Hepatic stellate cell (primary cell): ENCODE results near the gene ERC2.

ENCODE experiments used
- DNase-seq: peaks from one replicate; pipeline ENCODE4 v3.0.0; 2011; ENCODE audit warnings: low spot score

Gene ERC2

DNA sequence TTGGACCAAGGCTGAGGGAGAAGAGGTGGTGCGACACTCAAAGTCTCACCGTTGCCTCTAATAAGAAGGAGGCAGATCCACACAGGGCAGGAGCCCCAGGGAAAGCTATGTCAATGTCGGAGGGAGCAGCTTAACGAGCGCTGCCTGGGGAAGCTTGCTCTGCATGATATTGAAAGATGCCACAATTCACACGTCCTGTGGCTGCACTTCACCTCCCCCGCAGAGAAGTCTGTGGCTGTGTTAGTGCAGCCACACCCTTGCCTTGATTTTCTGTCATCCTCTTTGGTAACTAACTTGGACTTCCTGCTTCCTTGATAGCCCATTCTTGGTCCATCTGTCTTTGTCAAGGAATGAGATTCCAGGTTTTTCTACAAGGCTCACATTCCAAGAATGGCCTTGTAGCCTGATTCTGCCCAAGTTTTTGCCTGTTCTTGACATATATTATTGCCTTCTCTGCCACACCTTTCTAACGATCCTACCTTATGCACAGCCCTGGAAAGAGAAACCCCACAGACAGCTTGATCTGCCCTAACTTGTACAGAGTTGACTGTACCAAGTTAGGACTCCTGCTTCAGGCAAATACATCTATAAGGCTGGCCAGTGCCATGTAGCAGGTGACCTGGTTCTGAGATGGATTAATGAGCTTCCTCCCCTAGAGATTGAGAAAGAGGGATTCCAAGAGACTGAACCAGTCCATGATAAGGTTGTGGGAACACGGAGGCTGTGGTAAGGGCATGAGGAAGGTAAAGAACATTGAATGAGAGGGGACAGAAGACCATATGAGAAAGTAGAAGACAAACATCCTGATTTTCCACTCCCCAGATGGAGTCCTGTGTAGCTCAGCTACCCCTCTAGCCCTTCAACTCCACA, 828.1 kb downstream of the ERC2 start:
- DNase-seq, result no peak

DNA sequence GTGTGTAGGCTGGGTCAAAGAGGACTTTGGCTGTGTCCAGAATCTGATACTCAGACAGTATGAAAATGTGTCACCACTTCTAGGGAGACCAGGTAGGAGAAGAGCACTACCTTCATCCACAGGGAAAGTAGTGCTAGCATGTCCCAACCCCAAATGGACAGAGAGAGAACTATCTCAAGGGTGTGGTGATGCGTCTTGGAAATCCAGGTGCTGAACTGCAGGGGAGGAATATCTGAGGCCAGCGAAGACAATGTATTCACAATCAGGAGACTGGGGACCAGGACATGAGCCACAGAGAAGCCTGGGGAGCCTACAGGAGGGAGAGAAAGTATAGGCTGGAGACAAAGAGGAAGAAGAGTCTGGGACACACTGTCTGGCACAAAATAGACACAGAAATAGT, 829.1 kb downstream of the ERC2 start:
- DNase-seq, result no peak

DNA sequence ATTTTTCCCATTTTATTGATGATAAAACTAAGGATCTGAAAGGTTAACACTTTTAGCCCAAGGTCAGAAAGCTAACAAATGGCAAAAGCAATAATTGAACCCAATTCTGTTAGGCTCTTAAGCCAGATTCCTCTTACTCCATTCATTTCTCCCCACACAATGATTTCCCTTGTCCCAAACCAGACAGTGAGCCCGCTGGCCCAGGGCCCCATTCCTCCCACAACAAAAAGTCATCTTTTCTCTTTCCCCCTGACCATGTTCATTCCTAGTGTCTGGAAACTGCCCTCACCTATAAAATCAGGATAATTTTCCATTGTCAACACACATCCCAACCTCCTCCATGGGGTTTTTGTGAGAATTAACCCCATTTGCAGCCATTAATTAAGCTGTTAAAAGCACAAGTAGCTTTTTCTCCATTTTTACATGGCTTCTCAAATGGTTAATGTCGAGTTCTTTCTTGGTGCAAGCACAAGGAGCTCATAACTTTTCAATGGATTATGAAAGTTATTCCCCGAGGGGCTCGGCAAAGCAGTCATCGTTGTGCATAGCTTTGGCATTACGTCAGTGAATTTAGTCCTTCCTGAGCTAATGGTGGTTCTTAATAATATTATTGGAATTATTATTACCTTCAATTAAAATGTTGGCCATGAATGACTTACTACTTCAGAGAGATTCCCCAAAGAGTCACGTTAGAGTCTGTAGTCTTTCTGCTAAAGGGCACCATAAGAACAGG, 830.2 kb downstream of the ERC2 start:
- DNase-seq, result no peak

DNA sequence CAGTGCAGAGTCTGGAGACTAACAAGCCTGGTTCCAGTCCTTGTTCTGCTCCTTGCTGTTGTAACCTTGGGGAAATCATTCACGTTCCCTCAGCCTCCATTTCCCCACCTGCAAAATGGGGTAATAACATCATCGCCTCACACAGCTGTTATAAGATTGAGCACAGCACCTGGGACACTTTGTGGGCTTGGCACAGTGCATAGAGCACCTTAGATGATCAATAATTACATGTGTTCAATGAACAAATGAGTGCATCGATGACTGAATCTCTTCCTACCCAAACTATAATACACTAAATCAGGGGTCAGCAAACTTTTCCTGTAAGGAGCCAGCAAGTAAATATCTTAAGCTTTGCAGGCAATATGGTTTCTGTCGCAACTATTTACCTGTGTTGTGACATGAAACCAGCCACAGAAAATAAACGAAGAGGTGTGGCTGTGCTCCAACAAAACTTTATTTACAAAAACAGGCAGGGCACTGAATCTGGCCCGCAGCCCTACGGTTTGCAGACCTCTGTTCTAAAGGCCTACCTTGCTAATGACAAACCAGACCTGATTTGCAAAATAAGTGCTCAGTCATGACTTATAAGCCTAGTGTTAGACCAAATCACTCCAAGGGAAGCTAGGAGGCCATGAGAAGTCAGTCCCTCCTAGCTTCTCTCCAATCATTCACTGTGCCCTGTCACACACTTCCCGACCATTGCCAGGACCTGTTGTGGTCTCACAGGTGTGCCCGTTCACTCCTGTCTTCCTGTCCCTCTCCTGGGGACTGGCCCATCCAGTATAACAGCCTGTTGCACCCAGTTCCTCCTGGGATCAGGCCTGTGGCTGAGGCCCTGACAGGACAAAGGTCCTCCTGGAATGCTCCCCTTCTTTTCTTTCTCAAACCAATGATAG, 831.7 kb downstream of the ERC2 start:
- DNase-seq, result no peak

DNA sequence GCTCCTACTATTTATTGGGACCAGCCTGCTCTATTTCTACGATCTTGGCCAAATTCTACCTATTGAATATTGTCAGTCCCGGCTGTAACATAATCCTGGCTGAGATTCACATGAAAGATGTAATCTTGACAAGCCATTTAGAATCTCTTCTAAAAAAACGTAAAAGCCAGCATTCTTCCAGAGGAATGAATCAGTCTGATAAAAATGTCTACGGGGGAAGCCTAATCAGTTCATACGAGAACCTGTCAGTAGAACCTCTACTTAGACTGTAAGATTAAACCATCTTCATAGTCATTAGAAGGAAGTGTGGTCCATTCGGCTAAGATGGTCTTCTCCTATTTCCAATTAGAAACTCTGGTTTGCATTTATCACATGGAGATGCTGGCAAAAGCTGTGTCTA, 833.9 kb downstream of the ERC2 start:
- no peak for DNase-seq

DNA sequence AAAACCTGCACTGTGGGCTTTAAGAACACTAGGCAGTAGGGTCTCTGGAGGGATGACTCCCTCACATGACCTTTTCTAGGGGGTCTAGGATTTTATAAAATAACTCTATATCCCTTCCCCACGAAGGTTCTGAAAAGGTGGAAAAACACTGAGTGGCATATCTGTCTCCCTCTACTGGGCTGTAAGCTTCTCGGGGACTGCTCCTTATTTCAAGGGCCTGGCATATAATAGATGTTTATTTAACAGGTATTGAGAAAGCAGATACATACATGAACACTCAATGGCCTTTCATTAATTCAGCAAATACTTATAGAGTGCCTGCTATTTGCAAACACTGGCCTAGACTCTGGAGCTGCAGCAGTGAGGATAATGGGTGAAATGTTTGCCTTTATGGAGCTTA, 834.9 kb downstream of the ERC2 start:
- DNase-seq, result no peak

DNA sequence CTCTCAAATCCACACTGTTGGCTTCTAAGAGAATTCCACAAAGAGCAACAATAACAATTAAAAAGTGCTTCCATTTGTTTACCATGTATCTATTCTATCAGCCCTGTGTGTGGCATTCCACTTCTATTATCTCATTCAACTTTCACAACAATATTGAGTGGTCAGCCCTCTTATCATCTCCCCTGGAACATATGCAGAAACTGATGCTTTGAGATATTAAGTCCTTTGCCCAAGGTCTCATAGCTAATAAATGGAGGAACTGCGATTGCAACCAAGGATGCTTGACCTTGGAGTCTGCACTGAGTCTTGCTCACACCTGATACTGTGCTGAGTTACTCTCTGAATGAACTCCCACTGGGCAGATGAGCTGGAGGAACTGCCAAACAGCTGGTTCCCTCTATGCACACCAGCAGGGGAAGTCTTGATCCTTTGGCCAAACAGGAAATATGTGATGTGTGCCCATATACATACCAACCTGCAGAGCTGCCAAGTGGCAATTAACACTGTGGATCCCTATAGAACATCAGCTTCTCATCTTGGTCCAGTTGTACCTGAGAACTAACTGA, 836.4 kb downstream of the ERC2 start:
- no peak for DNase-seq

DNA sequence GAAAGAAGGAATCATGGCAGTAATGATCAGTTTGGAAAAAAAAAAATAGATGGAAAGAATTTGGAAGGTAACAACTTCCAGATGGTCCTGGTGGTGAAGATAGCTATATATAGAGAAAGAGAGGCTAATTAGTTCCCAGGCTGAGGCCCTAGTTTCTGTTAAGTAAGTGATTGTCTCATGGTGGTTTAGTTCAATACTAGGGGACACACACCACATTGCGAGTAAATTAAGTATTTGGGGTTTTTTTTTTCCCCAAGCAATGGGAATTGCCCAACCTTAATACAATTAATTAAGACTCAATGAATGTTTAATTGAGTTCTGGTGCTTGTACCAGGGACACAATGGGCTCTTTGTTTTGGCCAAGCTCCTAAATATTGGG, 837.4 kb downstream of the ERC2 start:
- no peak for DNase-seq

DNA sequence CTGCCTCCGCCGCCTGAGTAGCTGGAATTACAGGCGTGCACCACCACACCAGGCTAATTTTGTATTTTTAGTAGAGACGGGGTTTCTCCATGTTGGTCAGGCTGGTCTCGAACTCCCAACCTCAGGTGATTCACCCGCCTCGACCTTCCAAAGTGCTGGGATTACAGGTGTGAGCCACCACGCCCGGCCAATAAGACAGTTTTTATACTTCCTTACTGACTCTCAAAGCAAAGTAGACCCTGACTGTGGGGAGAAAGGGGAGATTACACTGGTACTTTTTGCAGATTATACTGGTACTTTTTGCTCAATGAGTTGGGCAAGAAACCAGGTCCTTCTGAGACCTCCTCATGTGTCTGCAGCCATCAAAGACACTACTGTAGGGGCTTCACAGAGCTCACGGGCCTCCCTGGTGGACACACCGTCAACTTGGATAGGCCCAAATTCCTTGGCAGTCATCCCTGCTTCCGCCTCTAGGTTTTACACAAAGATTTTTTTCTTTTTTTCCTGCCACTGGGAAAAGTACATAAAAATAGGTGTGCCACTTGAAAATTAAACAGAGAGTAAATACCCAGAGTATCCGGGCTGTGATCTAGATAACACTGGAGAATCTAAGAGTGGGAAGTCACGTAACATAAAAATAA, 837.9 kb downstream of the ERC2 start:
- no peak for DNase-seq

DNA sequence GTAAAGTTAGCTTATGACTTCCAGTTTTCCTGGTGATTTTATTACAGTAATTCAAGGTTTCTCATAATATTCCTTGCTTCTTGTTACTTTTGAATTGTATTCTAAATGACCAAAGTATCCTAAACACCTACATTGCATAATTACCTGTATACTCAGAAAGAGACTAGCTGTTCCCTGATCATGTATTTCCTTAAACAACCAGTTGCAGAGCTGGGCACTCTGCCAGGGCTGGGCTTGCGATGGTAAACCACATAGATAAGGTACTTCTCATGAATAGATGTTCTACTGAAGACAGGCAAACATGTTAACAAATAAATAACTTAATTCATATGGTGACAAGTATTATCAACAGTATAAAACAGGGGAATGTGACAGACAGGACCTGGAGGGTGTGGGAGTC, 838.8 kb downstream of the ERC2 start:
- no peak for DNase-seq

DNA sequence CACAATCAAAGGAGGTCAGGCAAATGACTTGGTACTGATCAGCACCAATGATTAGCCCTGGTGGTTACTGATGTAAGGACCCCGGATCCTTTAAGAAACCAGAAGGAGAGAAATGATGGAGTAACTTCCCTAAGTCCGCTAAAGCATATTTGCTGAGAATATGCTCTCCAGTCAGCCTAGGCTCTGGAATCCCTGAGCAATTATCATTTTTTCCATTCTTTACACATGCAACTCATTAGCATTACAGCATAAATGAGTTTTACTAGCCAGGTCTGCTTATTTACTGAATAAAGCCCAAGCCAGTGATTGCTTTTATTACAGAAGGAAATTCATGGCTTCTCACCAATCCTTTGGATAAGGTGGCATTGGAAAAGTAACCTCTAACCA, 842.0 kb downstream of the ERC2 start:
- DNase-seq, result no peak

DNA sequence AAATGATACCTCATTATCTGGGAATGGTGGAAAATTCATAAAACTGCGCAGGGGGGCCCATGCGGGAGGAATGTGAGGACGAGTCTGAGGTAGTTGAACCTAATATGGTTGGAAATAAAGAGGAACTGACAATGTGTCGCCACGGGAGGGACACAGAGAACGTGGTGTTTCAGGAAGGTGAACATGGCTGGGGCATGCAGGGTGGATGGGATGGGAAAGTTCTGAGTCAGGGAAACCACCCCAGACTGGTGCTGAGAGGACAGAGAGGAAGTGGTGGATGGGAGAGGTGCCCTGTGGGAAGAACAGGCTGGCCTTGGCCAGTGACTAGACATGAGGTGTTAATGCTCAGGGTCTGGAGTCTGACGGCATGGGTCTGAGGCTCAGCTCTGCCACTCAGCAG, 844.0 kb downstream of the ERC2 start:
- DNase-seq, result peak; percentile 21

DNA sequence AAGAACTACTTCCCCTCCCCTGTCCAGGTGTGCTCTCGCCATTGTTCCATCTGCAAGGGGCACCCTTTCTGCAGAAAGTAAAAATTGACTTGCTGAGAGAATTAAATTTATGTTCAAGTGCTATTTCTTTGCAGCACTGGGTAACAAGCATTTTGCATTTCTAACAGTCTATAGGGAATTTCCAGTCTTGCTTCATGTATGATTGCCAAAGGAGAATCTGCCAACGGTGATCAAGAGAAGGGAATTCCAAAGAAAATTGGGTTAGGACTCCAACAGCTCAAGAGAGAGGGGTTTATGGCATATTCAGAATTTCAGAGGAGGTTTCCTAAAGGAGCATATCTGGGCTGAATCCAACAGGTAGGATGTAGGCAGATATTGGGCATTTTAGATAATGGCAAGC, 844.5 kb downstream of the ERC2 start:
- no peak for DNase-seq

DNA sequence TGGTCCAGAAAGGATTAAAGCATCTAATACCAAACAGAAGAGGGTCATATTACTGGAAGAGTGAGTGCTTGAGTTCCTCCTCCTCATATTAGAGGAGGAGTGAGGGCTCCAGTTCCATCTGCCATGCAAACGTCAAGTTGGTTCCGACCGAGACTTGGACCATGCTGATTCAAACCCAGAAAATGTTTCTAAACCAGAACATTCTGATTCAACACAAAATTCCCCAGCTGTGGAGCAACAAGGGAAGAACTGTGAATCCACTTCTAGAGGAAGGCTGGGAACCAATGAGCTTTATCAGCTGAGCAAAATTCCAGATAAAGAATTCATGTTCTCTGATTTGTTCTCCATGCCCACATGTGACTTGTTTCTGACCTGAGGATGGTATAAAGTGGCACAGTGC, 845.5 kb downstream of the ERC2 start:
- DNase-seq, result peak; percentile 11

DNA sequence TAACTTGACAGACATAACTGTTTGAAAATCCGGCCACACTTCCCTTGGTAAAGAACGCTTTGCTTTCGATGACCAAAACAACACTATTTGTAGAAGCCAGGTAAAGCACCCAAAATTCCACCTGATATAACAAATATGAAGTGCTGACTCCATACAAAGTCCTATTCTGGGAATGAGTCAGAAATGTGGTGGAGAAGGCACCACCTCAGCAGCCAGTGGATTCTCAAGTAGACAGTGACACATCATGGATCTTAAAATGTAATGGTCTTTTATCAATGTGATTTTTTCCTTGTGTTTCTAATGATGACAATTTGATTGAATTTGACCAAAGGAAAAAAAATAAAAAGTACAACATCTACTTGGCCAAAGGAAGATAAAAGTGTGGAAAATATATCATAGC, 846.2 kb downstream of the ERC2 start:
- peak; percentile 32 for DNase-seq

DNA sequence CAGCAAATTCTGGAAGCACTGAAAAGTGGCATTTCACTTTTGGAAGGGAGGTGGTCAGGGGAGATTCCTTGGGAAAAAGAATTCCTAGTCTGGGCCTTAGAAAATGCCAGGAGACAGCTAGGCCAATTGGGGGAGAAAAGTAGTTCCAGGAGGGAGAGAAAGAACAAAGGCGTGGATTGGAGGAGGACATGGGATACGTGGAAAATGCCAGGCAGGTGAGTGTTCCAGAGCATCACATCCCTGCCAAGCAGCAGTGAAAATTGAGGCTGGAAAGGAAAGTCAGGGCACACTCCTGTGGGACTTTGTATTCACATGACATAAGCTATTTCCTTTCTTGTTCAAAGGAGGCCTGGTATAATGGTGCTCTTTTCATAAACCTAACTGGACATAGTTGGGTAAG, 846.6 kb downstream of the ERC2 start:
- DNase-seq, result no peak

DNA sequence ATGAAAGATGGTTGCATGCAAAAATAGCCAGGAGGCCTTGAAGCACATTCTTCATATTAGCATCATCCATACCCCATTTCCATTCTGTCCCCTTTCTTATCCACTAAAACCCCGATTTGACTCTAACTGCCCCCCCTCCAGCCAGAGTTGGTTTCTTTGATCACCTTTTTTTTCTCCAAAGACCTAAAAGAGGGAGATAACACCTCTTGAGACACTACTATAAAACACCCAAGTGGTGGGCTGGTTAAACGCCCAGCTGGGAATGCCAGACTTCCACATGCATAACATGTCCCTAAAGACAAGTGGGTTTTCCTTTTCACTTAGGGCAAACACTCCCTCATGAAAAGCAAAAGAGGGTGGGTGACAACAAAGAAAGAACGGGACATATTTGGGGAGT, 847.2 kb downstream of the ERC2 start:
- no peak for DNase-seq

DNA sequence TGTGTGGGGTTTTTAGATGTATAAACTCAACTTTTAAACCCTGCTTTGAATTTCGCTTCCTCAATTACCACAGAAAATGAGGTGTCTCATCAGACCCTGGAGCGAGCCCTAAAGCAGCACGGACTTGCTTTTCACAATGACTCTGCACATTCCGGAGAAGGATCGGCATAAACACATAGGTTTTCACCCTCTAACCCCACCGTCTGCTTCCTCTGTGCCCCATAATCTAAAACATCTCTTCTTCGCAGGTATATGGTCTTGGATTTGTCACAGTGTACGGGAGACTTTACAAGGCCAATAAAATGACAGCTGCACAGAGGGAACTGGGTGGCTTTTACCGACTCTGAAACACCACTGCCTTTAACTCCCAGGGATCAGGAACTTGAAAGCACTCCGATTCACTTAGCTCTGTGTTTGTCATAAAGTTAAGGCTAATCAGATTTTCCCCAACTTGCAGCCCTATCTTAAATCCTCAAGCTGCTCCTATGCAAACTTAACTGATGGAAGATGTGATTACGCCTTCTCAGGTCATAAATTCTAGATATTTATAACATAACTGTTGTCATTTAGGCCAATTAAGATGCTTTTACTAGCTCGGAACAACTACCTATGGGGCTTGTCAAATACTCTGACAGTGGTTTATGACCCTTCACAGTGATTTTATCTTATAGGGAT, 847.8 kb downstream of the ERC2 start:
- DNase-seq, result no peak

DNA sequence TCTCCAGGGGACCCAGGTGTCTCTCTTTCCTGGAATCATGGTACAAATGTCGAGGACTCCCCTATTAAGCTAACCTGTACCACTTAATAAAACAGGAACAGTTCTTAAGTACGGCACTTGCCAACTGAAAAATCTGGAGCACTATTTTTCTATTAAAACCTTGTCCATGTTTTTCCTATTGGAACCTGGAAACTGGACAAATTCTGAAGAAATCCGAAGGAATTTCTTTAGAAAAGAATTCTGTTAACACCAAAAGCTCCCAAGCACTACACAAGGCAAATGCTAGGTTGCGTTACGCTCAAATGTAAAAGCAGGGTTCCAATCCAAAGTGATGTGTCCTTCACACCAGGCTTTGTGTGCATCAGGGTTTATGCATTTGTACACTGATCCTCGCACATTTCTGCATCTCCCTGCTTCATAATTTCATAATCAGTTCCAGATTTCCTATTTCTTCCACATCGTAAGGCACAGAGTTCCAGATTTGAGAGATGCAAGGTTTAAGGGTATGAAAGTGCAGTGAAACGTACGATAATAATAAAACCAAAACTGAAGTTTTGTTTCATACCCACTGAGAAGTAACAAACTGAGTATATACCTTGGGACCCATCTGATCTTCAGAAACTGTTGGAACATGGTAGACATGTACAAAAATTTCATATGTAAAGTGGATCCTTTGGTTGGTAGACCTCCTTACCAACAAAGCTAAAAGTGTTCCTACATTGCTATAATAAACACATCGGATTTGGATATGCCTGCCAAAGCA, 849.0 kb downstream of the ERC2 start:
- no peak for DNase-seq

DNA sequence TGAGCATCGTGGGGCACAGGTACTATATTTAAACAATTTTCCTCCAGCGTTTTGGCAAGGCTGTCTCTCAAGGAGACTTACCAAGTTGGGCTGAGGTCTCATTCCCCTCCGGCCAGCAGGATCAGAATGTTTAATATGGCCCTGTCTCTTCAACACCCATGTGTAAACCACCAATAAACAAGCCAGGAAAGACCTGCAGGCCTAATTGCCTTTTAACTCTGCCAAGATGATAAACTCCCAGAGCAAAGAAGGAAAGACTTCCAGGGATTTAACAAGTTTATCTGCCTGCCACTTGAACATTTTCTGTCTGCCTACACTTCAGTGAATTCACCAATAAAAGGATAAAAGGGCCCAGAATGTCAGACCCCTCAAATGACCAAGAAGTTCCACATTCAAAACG, 850.9 kb downstream of the ERC2 start:
- no peak for DNase-seq

DNA sequence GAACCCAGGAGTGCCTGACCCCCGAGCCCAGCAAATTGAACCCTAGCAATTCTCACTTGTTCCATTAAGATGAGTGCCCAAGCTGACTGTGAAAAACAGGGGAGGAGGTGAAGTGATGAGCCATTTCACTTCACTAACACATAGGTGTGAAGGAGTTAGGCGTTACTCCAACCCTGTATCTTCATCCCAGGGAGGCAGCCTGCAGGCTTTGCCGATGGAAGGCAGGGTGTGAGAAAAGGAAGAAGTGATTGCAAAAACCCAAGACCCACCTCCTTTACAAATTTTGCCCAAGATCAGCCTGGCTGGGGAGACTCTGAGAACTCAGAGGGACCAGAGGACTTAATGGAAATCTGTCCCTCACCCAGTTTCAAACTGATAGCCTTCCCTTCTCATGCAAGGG, 851.5 kb downstream of the ERC2 start:
- DNase-seq, result no peak
